Right ventricle myocardium inferior (tissue), 1 donor: ENCODE measurements around the gene HPSE2. TPM values are rescaled to one million over a fixed set of nuclear protein-coding genes. Genes with fewer than 3 reads are reported as not detected.
A peak's percentile ranks its signal among the peaks of the same experiment; 100 is the strongest.

Experiments used
- ATAC-seq: fragments of 200-7000 bp; cut with Tn5 transposase; one replicate; pipeline ENCODE4 v1.9.1; 2020; ENCODE audit warnings: mild to moderate bottlenecking, moderate library complexity
- DNase-seq: peaks from one replicate; pipeline ENCODE4 v3.0.0; 2021; ENCODE audit errors: missing footprints
- intact Hi-C: fragments of 100-400 bp; cut with DNase I; formaldehyde crosslinking; loops from one replicate; pipeline ENCODE4 v1.11.0; 2022
- total RNA-seq: library from RNA; stranded (reverse); fragmentation: NEBNext Ultra II Directional; extraction: Animal tissue kit (Norgen Biotek cat#: 25700); gene quantifications from one replicate; pipeline ENCODE4 v1.2.1, GENCODE V29; 2021
- donor health status: DM: no; HTN: yes; CAD: no; lungs with severe emphysema.

HPSE2 gene
- total RNA-seq, 1 donor from 2014 or later = 0.14 TPM

- ATAC-seq (no peak), DNase-seq (no peak)
- intact Hi-C loops = no loop called here
These were observed 421.2 kb downstream of the HPSE2 start for GRCh38 chr10:98814470-98814869.

GRCh38 chr10:98808282-98808892 is 427.3 kb downstream of the HPSE2 start:
- intact Hi-C loops = no loop called here
- no peak for ATAC-seq

GRCh38 chr10:98800263-98800662 is 435.4 kb downstream of the HPSE2 start:
- intact Hi-C loops = no loop called here
- ATAC-seq = no peak
- no peak for DNase-seq

More at GRCh38 chr10:98808282-98808892, 427.3 kb downstream of the HPSE2 start:
- no peak for DNase-seq

DNA sequence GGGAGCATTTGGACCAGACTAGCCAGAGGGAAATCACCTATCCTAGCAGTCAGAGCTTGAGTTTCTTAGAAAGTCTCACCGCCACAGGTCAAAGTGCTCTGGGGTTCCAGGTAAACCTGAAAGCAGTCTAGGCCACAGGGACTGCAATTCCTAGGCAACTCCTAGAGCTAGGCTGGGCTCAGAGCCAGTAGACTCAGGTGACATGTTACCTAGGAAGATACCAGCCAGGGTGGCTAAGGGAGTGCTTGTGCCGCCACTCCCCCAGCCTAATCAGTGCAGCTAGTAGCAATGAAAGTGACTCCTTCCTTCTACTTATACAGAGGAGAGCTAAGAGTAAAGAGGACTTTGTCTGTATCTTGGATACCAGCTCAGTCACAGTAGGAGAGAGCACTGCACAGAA is 440.2 kb downstream of the HPSE2 start:
- DNase-seq = no peak
- intact Hi-C loops = no loop called here
- no peak for ATAC-seq

- DNase-seq (no peak), ATAC-seq (no peak)
- intact Hi-C loops = no loop called here
These were observed 444.8 kb downstream of the HPSE2 start for GRCh38 chr10:98790817-98791216.

- ATAC-seq = no peak
- no peak for DNase-seq
- intact Hi-C loops = no loop called here
These were observed 457.3 kb downstream of the HPSE2 start for GRCh38 chr10:98778277-98778759.

- intact Hi-C loops = no loop called here
- ATAC-seq (no peak), DNase-seq (no peak)
These were observed 477.2 kb downstream of the HPSE2 start for GRCh38 chr10:98758463-98758862.

DNA sequence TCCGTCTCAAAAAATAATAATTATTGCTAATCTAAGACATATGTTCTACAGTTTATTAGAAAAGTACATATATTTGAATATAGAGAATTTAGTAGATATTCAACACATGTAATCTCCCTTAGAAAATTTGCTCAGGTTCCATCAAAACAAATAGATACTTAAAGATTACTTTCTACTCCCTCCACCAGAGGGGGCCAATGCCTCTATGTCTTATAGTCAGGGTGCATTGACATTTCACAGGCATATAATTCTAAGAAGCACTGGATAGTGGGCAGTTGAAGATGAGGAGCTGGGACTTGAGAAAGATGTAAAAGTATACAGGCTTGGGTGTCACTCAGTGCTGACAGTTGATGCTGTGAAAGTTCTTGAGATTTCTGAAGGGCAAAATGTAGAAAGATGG is 487.4 kb downstream of the HPSE2 start:
- intact Hi-C loops = no loop called here
- no peak for DNase-seq
- ATAC-seq = no peak

- intact Hi-C loops = no loop called here
- ATAC-seq = no peak
These were observed 490.0 kb downstream of the HPSE2 start for GRCh38 chr10:98745645-98746044.

DNA sequence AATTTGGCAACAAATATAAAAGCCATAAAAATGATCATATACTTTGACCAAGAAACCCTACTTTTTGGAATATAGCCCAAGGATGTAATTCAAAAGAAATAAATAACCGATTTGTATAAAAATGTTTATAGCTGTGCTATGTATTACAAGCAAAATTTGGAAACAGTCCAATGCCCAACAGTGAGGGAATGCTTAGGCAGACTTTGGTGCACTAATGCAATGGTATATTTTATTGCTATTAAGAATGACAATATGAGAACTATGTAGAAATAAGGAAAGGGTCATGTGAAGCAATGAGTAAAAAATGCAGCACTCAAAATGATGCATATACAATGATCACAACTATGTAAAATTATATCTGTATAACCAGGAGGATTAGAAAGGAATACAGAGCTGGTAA is 515.1 kb downstream of the HPSE2 start:
- ATAC-seq (no peak), DNase-seq (no peak)
- intact Hi-C loops = no loop called here

More at GRCh38 chr10:98745645-98746044, 490.0 kb downstream of the HPSE2 start:
- no peak for DNase-seq

DNA sequence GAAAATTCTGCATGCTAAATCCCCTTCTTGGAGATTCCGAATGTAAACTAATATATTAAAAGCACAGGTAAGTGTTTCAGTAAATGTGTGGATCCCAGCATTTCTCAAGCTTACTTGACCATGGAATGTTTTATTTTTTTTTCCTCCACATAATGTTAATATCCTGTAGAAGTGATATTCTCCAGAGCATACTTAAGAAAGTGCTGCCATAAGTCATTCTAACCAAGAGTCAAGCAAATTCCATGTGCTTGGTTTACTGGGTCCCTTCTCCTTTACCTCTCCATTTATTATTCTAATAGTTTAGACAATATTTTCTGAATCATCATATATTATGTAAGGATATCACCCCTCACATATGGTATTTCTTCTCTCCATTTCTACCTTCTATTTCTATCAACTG is 522.1 kb downstream of the HPSE2 start:
- intact Hi-C loops = no loop called here
- no peak for ATAC-seq
- no peak for DNase-seq

DNA sequence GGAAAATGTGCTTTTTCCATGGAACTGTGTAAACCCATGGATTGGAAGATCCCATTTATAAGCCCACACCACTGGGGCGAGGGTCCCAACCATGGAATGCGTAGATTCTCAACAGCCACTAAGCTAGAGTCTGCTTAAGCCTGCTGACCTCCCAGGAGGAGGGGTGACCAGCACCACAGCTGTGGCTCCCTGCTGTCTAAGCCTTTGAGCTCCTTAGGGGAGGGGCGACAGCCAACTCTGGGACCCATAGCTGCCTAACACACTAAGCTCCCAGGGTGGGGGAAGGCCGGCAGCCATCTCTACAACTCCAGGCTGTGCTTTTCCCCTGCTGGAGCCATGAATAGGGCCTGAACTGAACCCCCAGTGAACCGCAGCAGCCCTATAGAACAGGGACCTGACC is 539.1 kb downstream of the HPSE2 start:
- intact Hi-C loops = no loop called here
- ATAC-seq (no peak), DNase-seq (no peak)

DNA sequence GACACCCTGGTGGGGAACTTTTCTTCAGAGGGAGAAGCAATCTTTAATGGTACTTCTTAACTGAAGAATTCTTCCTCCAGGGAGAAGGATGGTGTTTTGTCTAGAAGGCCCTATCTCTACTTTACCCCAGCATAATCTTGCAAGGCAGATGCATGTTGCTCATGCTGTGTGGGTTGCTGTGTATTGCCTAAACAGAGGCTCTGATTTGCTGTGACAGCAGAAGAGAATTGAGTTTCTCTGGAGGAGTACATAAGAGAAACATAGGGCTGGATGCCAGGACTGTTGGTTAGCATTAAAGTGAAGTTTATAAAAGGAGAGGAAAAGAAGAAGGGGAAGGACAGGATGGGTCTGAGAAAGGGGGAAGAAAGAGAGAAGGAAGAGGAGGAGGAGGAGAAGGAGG is 540.8 kb downstream of the HPSE2 start:
- no peak for ATAC-seq
- DNase-seq = no peak
- intact Hi-C loops = no loop called here

DNA sequence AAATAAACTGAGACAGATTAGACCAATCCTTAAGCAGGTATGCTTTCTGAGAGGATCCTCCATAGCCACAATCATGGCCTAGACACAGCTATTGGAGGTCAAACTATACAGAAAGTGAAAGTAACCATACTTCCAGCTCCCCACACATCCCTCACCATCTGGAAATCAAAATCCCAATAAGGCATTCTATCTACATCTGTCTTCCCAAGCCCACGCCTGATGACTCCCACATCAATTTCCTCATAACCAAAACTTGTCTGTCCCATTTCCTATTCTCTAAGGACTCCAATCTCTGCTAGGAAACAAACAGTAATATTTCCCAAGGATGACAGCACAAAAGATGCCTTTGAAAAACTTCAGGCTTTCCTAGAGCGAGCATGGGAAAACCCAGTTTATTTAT is 541.6 kb downstream of the HPSE2 start:
- ATAC-seq (peak; percentile 69), DNase-seq (no peak)
- intact Hi-C loops = no loop called here

DNA sequence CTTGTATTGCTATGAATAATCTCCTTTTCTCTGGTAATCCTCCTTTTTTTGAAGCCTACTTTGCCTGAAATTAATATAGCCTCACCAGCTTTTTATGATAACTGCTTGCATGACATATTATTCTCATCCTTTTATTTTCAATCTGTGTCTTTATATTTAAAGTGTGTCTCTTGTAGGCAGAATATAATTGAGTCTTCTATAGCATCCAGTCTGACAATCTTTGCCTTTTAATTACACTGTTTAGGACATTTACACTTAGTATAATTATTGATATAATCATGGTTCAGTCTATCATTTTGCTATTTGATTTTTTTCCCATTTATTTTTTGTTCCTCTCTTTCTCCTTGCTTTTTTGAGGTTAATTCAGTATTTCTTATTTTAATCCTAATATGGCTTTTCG is 548.0 kb downstream of the HPSE2 start:
- intact Hi-C loops = no loop called here
- ATAC-seq = no peak

GRCh38 chr10:98684019-98684899 is 551.4 kb downstream of the HPSE2 start:
- ATAC-seq = no peak
- no peak for DNase-seq
- intact Hi-C loops = no loop called here

More for the DNA sequence above, 548.0 kb downstream of the HPSE2 start:
- DNase-seq = no peak

- intact Hi-C loops = no loop called here
- ATAC-seq (no peak), DNase-seq (no peak)
These were observed 558.8 kb downstream of the HPSE2 start for GRCh38 chr10:98676895-98677294.

GRCh38 chr10:98675902-98676301 is 559.8 kb downstream of the HPSE2 start:
- ATAC-seq = no peak
- intact Hi-C loops = no loop called here
- DNase-seq = no peak

DNA sequence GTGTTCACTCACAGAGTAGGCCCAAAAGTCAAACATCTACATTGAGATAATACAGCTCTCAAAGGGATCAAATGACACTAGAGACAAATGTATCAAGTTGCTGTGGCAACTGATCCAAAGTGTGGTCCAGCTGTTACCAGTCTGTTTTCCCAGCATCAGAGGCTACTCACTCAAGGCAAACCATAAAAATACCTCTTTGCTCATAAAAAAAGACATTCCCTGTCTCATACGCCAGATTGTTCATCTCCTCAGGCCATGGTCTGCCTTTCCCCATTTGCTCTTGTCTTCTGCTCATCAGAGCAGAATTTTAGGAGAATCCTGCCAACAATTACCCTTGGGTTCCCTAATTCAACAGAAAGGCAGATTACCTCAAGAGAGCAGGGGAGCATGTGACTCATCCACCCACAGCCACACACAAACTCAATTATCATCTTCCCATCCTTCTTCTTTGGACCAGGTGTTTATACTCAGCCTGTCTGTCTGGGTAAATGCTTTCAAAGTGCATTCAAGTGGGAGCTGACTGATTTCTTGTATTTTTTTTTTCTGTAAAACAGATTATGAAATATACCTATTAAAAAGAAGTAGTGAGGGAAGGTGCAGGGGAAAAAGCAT is 562.4 kb downstream of the HPSE2 start:
- ATAC-seq (no peak), DNase-seq (no peak)
- intact Hi-C loops = no loop called here

DNA sequence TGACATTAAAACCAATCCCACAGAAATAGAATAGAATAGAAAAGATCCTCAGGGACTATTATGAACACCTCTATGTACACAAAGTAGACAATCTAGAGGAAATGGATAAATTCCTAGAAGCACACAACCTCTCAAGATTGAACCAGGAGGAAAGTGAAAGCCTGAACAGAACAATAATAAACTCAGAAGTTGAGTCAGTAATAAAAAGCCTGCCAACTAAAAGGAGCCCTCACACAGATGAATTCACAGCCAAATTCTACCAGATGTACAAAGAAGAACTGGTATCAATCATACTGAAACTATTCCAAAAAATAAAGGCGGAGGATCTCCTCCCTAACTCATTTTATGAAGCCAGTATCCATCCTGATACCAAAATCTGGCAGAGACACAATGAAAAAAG is 568.6 kb downstream of the HPSE2 start:
- intact Hi-C loops = no loop called here
- ATAC-seq (no peak), DNase-seq (no peak)
